Esophagus (tissue), 2 donors: ENCODE results near the gene IGLL1. TPM values are rescaled to one million over a fixed set of nuclear protein-coding genes. Genes with fewer than 3 reads are reported as not detected.

ENCODE experiments used
- H3K27ac ChIP-seq, 2 donors: one replicate each; pipeline ENCODE4 v1.5.1; 2013; ENCODE audit warnings: low read depth in 2 of 2, mild to moderate bottlenecking in 2 of 2, inconsistent platforms in 1 of 2, low read length in 1 of 2, moderate library complexity in 1 of 2
- H3K27me3 ChIP-seq, 2 donors: one replicate each; pipeline ENCODE4 v1.6.1; 2013; ENCODE audit warnings: low read length in 2 of 2, control low read depth in 1 of 2, mild to moderate bottlenecking in 1 of 2; ENCODE audit not compliant: insufficient read depth in 2 of 2, control insufficient read depth in 1 of 2
- H3K36me3 ChIP-seq, 2 donors: one replicate each; pipeline ENCODE4 v1.6.1; 2013; ENCODE audit warnings: low read length in 1 of 2; ENCODE audit not compliant: control insufficient read depth in 2 of 2, insufficient read depth in 2 of 2
- H3K4me1 ChIP-seq, 2 donors: one replicate each; pipeline ENCODE4 v1.6.1; 2013; ENCODE audit warnings: low read length in 1 of 2; ENCODE audit not compliant: control insufficient read depth in 2 of 2, insufficient read depth in 2 of 2
- H3K4me3 ChIP-seq, 2 donors: one replicate each; pipeline ENCODE4 v1.5.1; 2013; ENCODE audit warnings: low read length in 2 of 2, mild to moderate bottlenecking in 2 of 2, low read depth in 1 of 2, moderate library complexity in 1 of 2
- H3K9me3 ChIP-seq, 2 donors: one replicate each; pipeline ENCODE4 v1.6.1; 2013; ENCODE audit warnings: mild to moderate bottlenecking in 2 of 2, low read depth in 1 of 2, low read length in 1 of 2, moderate library complexity in 1 of 2; ENCODE audit not compliant: control insufficient read depth in 2 of 2, insufficient read depth in 1 of 2
- WGBS, 2 donors: extraction: QIAGEN DNeasy Blood & Tissue Kit; methylation state at CpG; one replicate each; pipeline ENCODE4 v1.1.7; 2013; 5-methylcytosine and 5-hydroxymethylcytosine counted together
- polyA plus RNA-seq, 2 donors: library from polyadenylated mRNA; stranded (reverse); fragments of 200-250 nt; gene quantifications; one replicate each; pipeline ENCODE4 v1.2.3, GENCODE V29; 2013
- donor health status: healthy with polysubstance abuse.
- donor health status: Bipolar disorder and iron deficiency.

Gene IGLL1
- polyA plus RNA-seq, 2 donors, result not detected

GRCh38 chr22:23591846-23592245 is 11.8 kb upstream of the IGLL1 start:
- Histone ChIP-seq H3K4me3 (no peak overlapping the region), H3K36me3 (no peaks in the 10 kb centered on the region), H3K4me1 (no peaks in the 10 kb centered on the region), H3K27me3 (no peaks in the 10 kb centered on the region), H3K9me3 (no peaks in the 10 kb centered on the region), H3K27ac (no peak overlapping the region)
- 86 to 91% methylated on average over 7 of the region's 7 CpGs for WGBS, 2 donors

DNA sequence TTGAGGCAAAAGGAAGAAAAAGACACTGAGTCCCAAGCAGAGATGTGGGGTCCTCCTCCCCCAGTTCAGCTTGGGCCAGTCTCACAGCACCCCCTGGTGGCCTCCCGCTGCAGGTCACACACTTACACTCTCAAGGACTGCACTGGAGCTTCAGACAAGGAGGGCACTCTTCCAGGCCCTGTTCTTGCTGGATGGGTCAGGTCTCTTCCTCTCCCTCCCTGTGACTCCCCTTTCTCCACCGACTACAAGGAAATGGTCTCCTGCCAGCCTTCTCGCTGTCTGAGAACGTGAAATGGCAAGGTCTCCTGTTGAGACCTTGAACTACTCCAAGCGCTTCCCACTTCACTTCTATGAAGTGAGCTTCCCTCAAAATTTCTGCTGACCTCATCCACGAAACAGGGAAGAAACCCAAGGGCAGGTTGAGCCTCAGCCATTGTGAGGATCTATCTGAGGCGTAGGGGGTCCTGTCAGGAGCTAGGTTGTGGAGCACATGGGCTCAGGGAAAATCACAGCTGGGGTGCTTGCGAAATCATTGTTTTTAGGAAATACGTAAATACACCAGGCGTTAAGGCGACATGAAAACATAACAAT is 11.2 kb upstream of the IGLL1 start:
- Histone ChIP-seq H3K4me1 (no peaks in the 10 kb centered on the region), H3K9me3 (no peaks in the 10 kb centered on the region), H3K27me3 (no peaks in the 10 kb centered on the region), H3K36me3 (no peaks in the 10 kb centered on the region), H3K27ac (no peak overlapping the region), H3K4me3 (no peak overlapping the region)
- WGBS, 2 donors, result 44 to 54% methylated on average over 11 of the region's 11 CpGs

DNA sequence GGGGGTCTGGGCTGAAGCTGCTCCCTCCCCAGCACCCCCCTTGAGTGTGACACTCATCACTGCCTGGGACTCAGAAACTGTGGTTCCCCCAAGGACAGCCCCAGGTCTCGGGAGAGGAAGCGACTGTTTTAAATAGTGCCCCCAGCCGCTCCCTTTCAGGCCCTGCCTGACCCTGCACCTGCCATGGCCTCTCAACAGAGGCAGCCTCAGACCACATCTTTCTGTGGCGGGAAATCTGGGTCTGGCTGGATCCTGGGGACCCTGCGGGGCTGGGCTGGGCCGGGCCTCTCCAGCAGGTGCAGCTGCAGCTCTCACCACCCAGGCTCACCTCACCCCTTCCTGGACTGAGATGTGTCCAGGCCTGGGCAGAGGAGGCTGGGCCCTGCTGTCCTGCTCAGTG is 3.7 kb upstream of the IGLL1 start:
- Histone ChIP-seq H3K4me3 (no peak overlapping the region), H3K9me3 (no peaks in the 10 kb centered on the region), H3K27me3 (no peaks in the 10 kb centered on the region), H3K36me3 (no peaks in the 10 kb centered on the region), H3K27ac (no peak overlapping the region), H3K4me1 (no peaks in the 10 kb centered on the region)
- 77 to 81% methylated on average over 6 of the region's 6 CpGs for WGBS, 2 donors

- Histone ChIP-seq H3K4me3 (no peak overlapping the region), H3K27me3 (no peaks in the 10 kb centered on the region), H3K4me1 (no peaks in the 10 kb centered on the region), H3K36me3 (no peaks in the 10 kb centered on the region), H3K9me3 (no peaks in the 10 kb centered on the region), H3K27ac (no peak overlapping the region)
- 75 to 77% methylated on average over 7 of the region's 7 CpGs for WGBS, 2 donors
Measured at GRCh38 chr22:23583153-23583552, 3.1 kb upstream of the IGLL1 start.

DNA sequence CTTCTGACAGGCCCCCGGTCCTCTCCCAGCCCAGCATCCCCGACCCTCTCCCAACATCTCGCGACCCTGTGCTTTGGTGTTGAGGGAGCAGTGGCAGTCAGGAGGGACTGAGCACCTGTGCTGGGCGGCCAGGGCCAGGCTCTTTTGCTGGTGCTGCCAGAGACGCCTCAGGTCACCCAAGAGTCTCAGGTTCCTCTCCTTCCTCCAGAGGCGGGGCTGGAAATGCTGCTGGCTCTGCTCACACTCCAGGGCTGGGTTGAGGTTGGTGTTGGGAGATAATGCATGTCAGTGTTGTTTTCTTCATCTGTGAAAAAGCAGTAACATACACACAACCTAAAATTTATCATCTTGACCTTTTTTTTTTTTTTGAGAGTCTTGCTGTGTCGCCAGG is 1.2 kb upstream of the IGLL1 start:
- no peak overlapping the region for H3K27ac ChIP-seq
- WGBS, 2 donors, result 72 to 81% methylated on average over 7 to 8 of the region's 8 CpGs
- H3K27me3 ChIP-seq, result no peaks in the 10 kb centered on the region
- H3K4me1 ChIP-seq, result no peaks in the 10 kb centered on the region
- H3K36me3 ChIP-seq, result no peaks in the 10 kb centered on the region
- no peaks in the 10 kb centered on the region for H3K9me3 ChIP-seq
- no peak overlapping the region for H3K4me3 ChIP-seq

GRCh38 chr22:23580576-23581259 is 628 bp upstream of the IGLL1 start:
- Histone ChIP-seq H3K4me3 (no peak overlapping the region), H3K27ac (no peak overlapping the region), H3K9me3 (no peaks in the 10 kb centered on the region), H3K4me1 (no peaks in the 10 kb centered on the region), H3K36me3 (no peaks in the 10 kb centered on the region), H3K27me3 (no peaks in the 10 kb centered on the region)
- 67 to 68% methylated on average over 11 of the region's 11 CpGs for WGBS, 2 donors

DNA sequence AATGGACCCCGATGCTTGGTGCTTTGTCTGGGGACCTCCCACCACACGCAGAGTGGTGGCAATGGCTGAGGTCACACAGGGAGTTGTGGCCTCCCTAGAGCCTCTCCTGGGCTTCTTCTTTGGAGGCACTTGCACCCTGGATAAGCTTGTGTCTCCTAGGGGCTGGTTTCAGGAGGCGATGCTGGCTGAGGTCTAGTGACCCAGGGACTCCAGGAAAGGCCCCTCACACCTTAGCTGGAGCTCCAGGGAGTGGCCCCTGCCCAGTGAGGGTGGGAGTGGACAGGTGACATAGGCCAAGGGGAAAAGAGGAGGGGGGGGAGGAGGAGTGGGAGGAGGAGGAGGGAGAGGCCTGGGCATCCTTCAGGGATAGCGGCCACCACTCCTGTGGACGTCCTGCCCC is 810 bp downstream of the IGLL1 start:
- WGBS, 2 donors, result 81 to 82% methylated on average over 5 of the region's 5 CpGs
- no peak overlapping the region for H3K4me3 ChIP-seq
- no peaks in the 10 kb centered on the region for H3K4me1 ChIP-seq
- no peak overlapping the region for H3K27ac ChIP-seq
- no peaks in the 10 kb centered on the region for H3K36me3 ChIP-seq
- no peaks in the 10 kb centered on the region for H3K27me3 ChIP-seq
- H3K9me3 ChIP-seq, result no peaks in the 10 kb centered on the region

DNA sequence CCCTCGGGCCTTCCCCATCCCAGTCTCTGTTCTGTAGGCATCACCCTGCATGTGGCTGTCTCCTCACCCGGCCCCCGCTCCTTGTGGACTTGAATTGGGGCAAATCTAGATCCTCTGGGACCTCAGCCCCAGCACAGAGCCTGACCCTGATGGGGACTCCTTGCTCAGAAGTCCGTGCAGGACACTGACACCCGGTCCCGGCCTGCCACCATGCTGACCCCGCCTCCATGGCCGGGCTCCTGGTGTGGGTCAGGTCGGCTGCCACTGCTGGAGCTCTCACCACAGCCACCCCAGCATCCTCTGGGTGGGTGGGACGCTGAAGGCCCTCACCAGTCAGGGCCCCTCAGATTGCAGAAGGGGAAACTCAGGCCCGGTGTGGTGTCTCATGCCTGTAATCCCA is 1.8 kb downstream of the IGLL1 start:
- Histone ChIP-seq H3K4me3 (no peak overlapping the region), H3K27ac (no peak overlapping the region), H3K9me3 (no peaks in the 10 kb centered on the region), H3K4me1 (no peaks in the 10 kb centered on the region), H3K27me3 (no peaks in the 10 kb centered on the region), H3K36me3 (no peaks in the 10 kb centered on the region)
- 65 to 68% methylated on average over 11 of the region's 11 CpGs for WGBS, 2 donors

DNA sequence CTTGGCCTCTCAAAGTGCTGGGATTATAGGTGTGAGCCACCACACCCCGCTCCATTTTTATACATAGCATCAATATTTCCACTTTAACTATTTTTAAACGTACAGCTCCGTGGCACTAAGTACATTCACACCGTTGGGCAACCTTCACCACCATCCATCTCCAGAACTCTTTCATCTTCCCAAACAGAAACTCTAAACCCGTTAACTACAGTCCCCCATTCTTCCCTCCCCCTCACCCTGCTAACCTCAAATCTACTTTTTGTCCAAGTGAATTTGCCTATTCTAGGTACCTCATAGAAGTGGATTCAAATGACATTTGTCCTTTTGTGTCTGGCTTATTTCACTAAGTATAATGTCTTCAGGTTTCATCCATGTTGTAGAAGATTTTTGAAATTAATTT is 3.4 kb downstream of the IGLL1 start:
- 53 to 61% methylated on average over 5 of the region's 5 CpGs for WGBS, 2 donors
- Histone ChIP-seq H3K4me1 (no peaks in the 10 kb centered on the region), H3K27ac (no peak overlapping the region), H3K27me3 (no peaks in the 10 kb centered on the region), H3K36me3 (no peaks in the 10 kb centered on the region), H3K9me3 (no peaks in the 10 kb centered on the region), H3K4me3 (no peak overlapping the region)

- no peaks in the 10 kb centered on the region for H3K4me1 ChIP-seq
- WGBS, 2 donors, result 88 to 90% methylated on average over 4 of the region's 4 CpGs
- H3K27me3 ChIP-seq, result no peaks in the 10 kb centered on the region
- no peaks in the 10 kb centered on the region for H3K36me3 ChIP-seq
- H3K27ac ChIP-seq, result no peak overlapping the region
- H3K9me3 ChIP-seq, result no peaks in the 10 kb centered on the region
- H3K4me3 ChIP-seq, result no peak overlapping the region
Measured at GRCh38 chr22:23575601-23576000, 4.5 kb downstream of the IGLL1 start.
